HG02610 (cell line): ENCODE measurements around the gene ANKUB1.

Source experiments
- ATAC-seq: cut with Tn5 transposase; IDR thresholded peaks from one replicate; pipeline ENCODE4 v1.9.1; 2021; ENCODE audit warnings: mild to moderate bottlenecking, moderate library complexity; ENCODE audit not compliant: unreplicated experiment

Gene ANKUB1

DNA sequence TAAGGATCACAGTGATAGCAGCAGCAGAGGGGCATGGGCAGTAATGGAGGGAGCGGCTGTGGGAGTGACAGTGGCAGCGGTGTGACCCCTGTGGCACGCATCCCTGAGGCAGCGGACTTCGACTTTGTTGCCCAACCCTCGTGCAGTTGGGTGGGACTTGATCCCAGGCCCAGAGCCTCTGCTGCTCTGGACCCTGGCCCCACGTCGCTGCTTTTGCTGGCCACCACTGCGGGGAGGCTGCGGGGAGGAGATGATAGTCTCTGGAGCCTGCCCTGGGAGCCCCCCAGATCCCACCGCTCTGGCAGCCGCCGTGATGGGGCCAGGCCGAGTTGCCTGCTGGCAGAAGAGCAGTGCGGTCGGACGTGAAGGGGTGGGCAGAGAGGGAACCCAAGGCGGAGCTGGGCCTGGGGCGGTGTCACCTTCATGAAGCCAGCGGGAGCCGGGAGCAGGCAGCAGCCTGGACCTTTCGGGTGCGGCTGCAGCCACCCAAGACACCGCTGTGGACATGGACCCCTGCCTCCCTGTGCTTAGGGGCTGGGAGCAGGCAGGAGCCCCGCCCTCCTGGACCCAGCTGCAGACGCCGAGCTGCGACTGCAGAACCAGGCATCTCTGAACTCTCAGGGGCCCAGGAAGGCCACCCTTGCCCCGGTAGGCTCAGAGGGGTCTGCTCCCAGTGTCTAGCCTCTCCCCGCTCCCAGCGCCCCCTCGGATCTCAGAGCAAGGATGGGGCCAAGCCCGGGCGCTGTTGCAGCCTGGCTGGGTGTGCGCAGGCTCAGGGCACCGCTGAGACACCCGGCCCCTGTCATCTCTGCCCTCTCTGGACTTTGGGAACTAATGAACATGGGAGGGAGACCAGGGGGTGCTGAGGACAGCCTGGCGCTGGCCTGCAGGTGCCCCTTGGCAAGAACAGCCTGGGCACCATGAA is 78.4 kb downstream of the ANKUB1 start:
- ATAC-seq = no peak
